ENCODE measurements around the gene SIRT7.

The SIRT7 gene

GRCh38 chr17:81959362-81960129, 41.6 kb upstream of the SIRT7 start:
- no peaks in the 10 kb centered on the region for H3K4me1 ChIP-seq (ENCODE audit: insufficient read depth, poor library complexity, severe bottlenecking)
- H3K4me3 ChIP-seq (ENCODE audit: severe bottlenecking) = peak overlapping the region; percentile 13
- no peak overlapping the region for H3K27ac ChIP-seq (ENCODE audit: poor library complexity, severe bottlenecking)
- H3K9me3 ChIP-seq (ENCODE audit: severe bottlenecking) = no peaks in the 10 kb centered on the region
- peak; percentile 73 for DNase-seq (ENCODE audit: low spot score)
- peak; percentile 93 for TF ChIP-seq CTCF (IDR thresholded peaks at IDR 0.05; ENCODE audit: poor library complexity, severe bottlenecking)
- ATAC-seq (ENCODE audit: low read depth) = peak; percentile 51
- H3K36me3 ChIP-seq (ENCODE audit: low read depth) = no peaks in the 10 kb centered on the region
- H3K27me3 ChIP-seq (ENCODE audit: insufficient read depth, poor library complexity, severe bottlenecking) = peaks cover 51% of the 10 kb centered on the region

- no peaks in the 10 kb centered on the region for H3K36me3 ChIP-seq (ENCODE audit: low read depth)
- H3K4me3 ChIP-seq (ENCODE audit: severe bottlenecking) = no peak overlapping the region
- peaks cover 47% of the 10 kb centered on the region for H3K27me3 ChIP-seq (ENCODE audit: insufficient read depth, poor library complexity, severe bottlenecking)
- no peaks in the 10 kb centered on the region for H3K9me3 ChIP-seq (ENCODE audit: severe bottlenecking)
- ATAC-seq (ENCODE audit: low read depth) (no peak), DNase-seq (ENCODE audit: low spot score) (peak; percentile 55)
- no peak overlapping the region for H3K27ac ChIP-seq (ENCODE audit: poor library complexity, severe bottlenecking)
- no peaks in the 10 kb centered on the region for H3K4me1 ChIP-seq (ENCODE audit: insufficient read depth, poor library complexity, severe bottlenecking)
- TF ChIP-seq CTCF (IDR thresholded peaks at IDR 0.05; ENCODE audit: poor library complexity, severe bottlenecking) = no peak
Observed at GRCh38 chr17:81958633-81959342, 40.8 kb upstream of the SIRT7 start.

GRCh38 chr17:81957691-81958432, 39.9 kb upstream of the SIRT7 start:
- Histone ChIP-seq H3K36me3 (ENCODE audit: low read depth) (no peaks in the 10 kb centered on the region), H3K4me3 (ENCODE audit: severe bottlenecking) (no peak overlapping the region), H3K27me3 (ENCODE audit: insufficient read depth, poor library complexity, severe bottlenecking) (peaks cover 38% of the 10 kb centered on the region), H3K27ac (ENCODE audit: poor library complexity, severe bottlenecking) (no peak overlapping the region), H3K4me1 (ENCODE audit: insufficient read depth, poor library complexity, severe bottlenecking) (no peaks in the 10 kb centered on the region), H3K9me3 (ENCODE audit: severe bottlenecking) (no peaks in the 10 kb centered on the region)
- peak; percentile 64 for DNase-seq (ENCODE audit: low spot score)
- TF ChIP-seq CTCF (IDR thresholded peaks at IDR 0.05; ENCODE audit: poor library complexity, severe bottlenecking) = no peak
- no peak for ATAC-seq (ENCODE audit: low read depth)

GRCh38 chr17:81956607-81957589, 38.9 kb upstream of the SIRT7 start:
- DNase-seq (ENCODE audit: low spot score) (peak; percentile 63), ATAC-seq (ENCODE audit: low read depth) (no peak)
- Histone ChIP-seq H3K4me1 (ENCODE audit: insufficient read depth, poor library complexity, severe bottlenecking) (no peaks in the 10 kb centered on the region), H3K36me3 (ENCODE audit: low read depth) (no peaks in the 10 kb centered on the region), H3K27me3 (ENCODE audit: insufficient read depth, poor library complexity, severe bottlenecking) (peaks cover 28% of the 10 kb centered on the region), H3K27ac (ENCODE audit: poor library complexity, severe bottlenecking) (no peak overlapping the region), H3K9me3 (ENCODE audit: severe bottlenecking) (no peaks in the 10 kb centered on the region), H3K4me3 (ENCODE audit: severe bottlenecking) (no peak overlapping the region)
- no peak for TF ChIP-seq CTCF (IDR thresholded peaks at IDR 0.05; ENCODE audit: poor library complexity, severe bottlenecking)

Data from RWPE2 (cell line).